Lung (tissue), 12 donors: Measurements from ENCODE around the gene PRR7. TPM values are rescaled to one million over a fixed set of nuclear protein-coding genes. Genes with fewer than 3 reads are reported as not detected.

Experiments used
- ATAC-seq: fragments of 200-7000 bp; cut with Tn5 transposase; one replicate; pipeline ENCODE4 v1.9.1; 2020; ENCODE audit warnings: moderate number of reproducible peaks; ENCODE audit not compliant: insufficient read depth, low FRiP score
- DNase-seq, 3 donors: peaks; one replicate each; pipeline ENCODE4 v3.0.0-alpha.2; 2013 to 2017
- H3K27ac ChIP-seq, 2 donors: one replicate each; pipeline ENCODE4 v1.5.1; 2013; ENCODE audit warnings: mild to moderate bottlenecking in 2 of 2, moderate library complexity in 2 of 2, control low read depth in 1 of 2, inconsistent platforms in 1 of 2, low read depth in 1 of 2, low read length in 1 of 2
- H3K27me3 ChIP-seq, 3 donors: one replicate each; pipeline ENCODE4 v1.5.1; 2013; ENCODE audit warnings: low read length in 2 of 3; ENCODE audit not compliant: control insufficient read depth in 3 of 3, insufficient read depth in 3 of 3
- H3K36me3 ChIP-seq, 4 donors: one replicate each; pipeline ENCODE4 v1.5.1; 2013; ENCODE audit warnings: low read length in 4 of 4, mild to moderate bottlenecking in 1 of 4, moderate library complexity in 1 of 4; ENCODE audit not compliant: control insufficient read depth in 4 of 4, insufficient read depth in 4 of 4
- H3K4me1 ChIP-seq, 5 donors: one replicate each; pipeline ENCODE4 v1.5.1; 2013; ENCODE audit warnings: low read length in 5 of 5, mild to moderate bottlenecking in 2 of 5, moderate library complexity in 1 of 5; ENCODE audit not compliant: control insufficient read depth in 5 of 5, insufficient read depth in 5 of 5
- H3K4me3 ChIP-seq: one replicate; pipeline ENCODE4 v1.5.1; 2013; ENCODE audit warnings: mild to moderate bottlenecking, control low read depth, moderate library complexity
- H3K9ac ChIP-seq, 2 donors: one replicate each; pipeline ENCODE4 v1.5.1; 2013; ENCODE audit warnings: low read length in 2 of 2, control low read depth in 1 of 2; ENCODE audit not compliant: insufficient read depth in 1 of 2
- H3K9me3 ChIP-seq, 4 donors: one replicate each; pipeline ENCODE4 v1.5.1; 2013; ENCODE audit warnings: low read length in 3 of 4, mild to moderate bottlenecking in 1 of 4, moderate library complexity in 1 of 4; ENCODE audit not compliant: control insufficient read depth in 4 of 4, insufficient read depth in 3 of 4
- WGBS, 2 donors: extraction: QIAGEN DNeasy Blood & Tissue Kit; methylation state at CpG; one replicate each; pipeline ENCODE4 v1.1.7; 2013; 5-methylcytosine and 5-hydroxymethylcytosine counted together
- polyA plus RNA-seq, 2 donors: library from polyadenylated mRNA; stranded (reverse); fragments of 200-250 nt; gene quantifications; one replicate each; pipeline ENCODE4 v1.2.1, GENCODE V29; 2013
- total RNA-seq, 2 donors: library from RNA; depleted of rRNA in 1 of 2; stranded (reverse); fragments of >200 nt in 1 of 2; gene quantifications; one replicate each; pipeline ENCODE4 v1.2.1, GENCODE V29; 2014 to 2021
- TF ChIP-seq, protein P1 (sequence below): IDR thresholded peaks from 2 replicates; pipeline ENCODE4 v1.5.1; 2012; ENCODE audit warnings: mild to moderate bottlenecking; ENCODE audit errors: control extremely low read depth, extremely low read depth
- donor health status: control.
- donor health status: control.
- donor health status: Bipolar disorder and iron deficiency.
- donor health status: healthy.
- donor health status: DM: yes; HTN: yes; CAD: no.

PRR7 gene
- total and polyA plus RNA-seq, 4 donors: 1.9 to 7.2 (median 4.0) TPM

DNA sequence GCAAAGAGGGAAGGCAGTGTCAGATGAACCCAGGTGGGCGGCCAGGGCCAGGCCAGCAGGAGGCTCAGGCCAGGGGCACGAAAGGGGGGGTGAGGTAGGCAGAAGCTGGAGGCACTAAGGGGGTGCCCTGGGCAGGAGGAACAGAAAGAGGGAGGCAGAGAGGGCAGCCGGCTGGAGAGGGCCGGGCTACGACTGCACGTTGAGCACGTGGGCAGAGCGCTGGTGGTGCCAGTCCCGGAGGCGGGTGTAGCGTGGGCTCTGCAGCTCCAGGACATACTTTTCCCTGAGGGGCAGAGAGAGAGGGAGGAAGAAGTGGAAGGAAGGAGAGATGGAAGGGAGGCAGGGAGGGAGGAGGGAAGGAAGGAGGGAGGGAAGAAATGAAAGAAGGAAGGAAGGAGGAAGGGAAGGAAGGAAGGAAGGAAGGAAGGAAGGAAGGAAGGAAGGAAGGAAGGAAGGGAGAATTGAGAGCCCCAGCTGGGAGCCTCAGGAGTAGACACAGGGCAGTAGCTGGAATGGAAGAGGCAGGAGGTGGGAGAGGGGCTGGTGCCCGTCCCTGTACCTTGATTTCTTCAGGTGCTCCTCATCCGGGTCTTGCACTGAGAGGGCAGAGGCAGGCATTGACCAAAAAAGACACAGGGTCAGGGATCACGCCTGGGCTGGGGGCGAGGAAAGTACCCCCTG, 43.8 kb downstream of the PRR7 start:
- Histone ChIP-seq H3K36me3 (peaks cover 5 to 48% (median 27%) of the 10 kb centered on the region in 4 donors), H3K4me3 (no peak overlapping the region), H3K9me3 (peaks cover 0 to 3% (median 0%) of the 10 kb centered on the region in 4 donors), H3K27ac (peak overlapping the region in 1 of 2 donors; percentile 4), H3K27me3 (no peaks in the 10 kb centered on the region), H3K9ac (no peak overlapping the region), H3K4me1 (peaks cover 5 to 25% (median 11%) of the 10 kb centered on the region in 5 donors)
- DNase-seq (no peak), ATAC-seq (no peak)
- TF ChIP-seq, protein P1, sequence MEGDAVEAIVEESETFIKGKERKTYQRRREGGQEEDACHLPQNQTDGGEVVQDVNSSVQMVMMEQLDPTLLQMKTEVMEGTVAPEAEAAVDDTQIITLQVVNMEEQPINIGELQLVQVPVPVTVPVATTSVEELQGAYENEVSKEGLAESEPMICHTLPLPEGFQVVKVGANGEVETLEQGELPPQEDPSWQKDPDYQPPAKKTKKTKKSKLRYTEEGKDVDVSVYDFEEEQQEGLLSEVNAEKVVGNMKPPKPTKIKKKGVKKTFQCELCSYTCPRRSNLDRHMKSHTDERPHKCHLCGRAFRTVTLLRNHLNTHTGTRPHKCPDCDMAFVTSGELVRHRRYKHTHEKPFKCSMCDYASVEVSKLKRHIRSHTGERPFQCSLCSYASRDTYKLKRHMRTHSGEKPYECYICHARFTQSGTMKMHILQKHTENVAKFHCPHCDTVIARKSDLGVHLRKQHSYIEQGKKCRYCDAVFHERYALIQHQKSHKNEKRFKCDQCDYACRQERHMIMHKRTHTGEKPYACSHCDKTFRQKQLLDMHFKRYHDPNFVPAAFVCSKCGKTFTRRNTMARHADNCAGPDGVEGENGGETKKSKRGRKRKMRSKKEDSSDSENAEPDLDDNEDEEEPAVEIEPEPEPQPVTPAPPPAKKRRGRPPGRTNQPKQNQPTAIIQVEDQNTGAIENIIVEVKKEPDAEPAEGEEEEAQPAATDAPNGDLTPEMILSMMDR: no peak
- 92 to 96% methylated on average over 13 to 15 of the region's 15 CpGs for WGBS, 2 donors

DNA sequence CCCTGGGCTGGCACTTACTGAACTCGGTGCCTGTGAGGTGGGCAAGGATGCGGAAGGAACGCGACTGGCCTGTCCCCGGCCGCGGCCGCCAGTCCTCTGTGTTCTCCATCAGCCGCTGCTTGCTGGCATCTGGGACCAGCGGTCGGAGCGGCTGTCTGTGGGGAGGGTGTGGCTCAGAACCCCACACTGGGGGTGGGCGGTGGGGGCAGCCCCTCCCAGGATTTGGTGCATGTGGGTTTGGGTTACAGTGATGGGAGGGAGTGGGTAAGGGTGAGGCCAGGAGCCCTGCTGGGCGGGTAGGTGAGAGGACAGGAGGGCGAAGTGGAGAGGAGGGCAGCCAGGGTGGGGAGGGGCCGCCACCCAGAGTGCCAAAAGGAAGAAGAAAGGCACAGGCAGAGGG, 44.4 kb downstream of the PRR7 start:
- TF ChIP-seq, protein P1: no peak
- Histone ChIP-seq H3K9ac (no peak overlapping the region), H3K27me3 (no peaks in the 10 kb centered on the region), H3K4me1 (peaks cover 6 to 30% (median 16%) of the 10 kb centered on the region in 5 donors), H3K9me3 (peaks cover 0 to 3% (median 0%) of the 10 kb centered on the region in 4 donors), H3K4me3 (no peak overlapping the region), H3K27ac (peak overlapping the region in 1 of 2 donors; percentile 4), H3K36me3 (peaks cover 5 to 48% (median 26%) of the 10 kb centered on the region in 4 donors)
- DNase-seq (no peak), ATAC-seq (no peak)
- WGBS, 2 donors: 95 to 99% methylated on average over 16 of the region's 16 CpGs

DNA sequence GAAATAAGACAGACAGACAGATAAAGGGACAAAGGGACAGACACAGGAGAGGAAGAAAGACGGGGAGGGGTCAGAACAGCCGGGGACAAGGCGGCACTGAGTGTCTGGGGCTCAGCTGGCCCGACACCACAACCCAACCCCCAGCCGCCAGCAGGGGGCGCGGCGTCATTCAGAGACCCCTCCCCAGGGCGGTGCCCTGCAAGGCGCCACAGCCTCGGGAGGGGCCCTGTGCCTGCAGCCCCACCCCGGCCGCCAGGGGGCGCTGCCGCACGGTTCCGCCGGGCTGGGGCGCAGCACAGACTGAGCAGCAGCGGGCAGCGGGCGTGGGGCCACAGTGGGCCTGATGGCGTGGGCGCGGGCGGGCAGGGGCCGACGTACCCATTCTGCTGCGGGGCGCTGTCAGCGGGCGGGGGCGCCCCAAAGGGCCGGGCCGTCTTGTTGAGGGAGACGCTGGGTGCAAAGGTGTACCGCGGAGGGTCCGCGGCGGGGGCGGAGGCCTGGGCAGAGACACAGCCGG, 44.9 kb downstream of the PRR7 start:
- TF ChIP-seq, protein P1: no peak
- peaks cover 6 to 35% (median 21%) of the 10 kb centered on the region in 5 donors for H3K4me1 ChIP-seq
- ATAC-seq: no peak
- no peak overlapping the region for H3K4me3 ChIP-seq
- DNase-seq: peak; percentile 44 to 71 (median 51)
- 74 to 80% methylated on average over 42 to 43 of the region's 43 CpGs for WGBS, 2 donors
- H3K27ac ChIP-seq: no peak overlapping the region
- no peaks in the 10 kb centered on the region for H3K27me3 ChIP-seq
- peaks cover 5 to 45% (median 25%) of the 10 kb centered on the region in 4 donors for H3K36me3 ChIP-seq
- H3K9me3 ChIP-seq: peaks cover 0 to 3% (median 0%) of the 10 kb centered on the region in 4 donors
- H3K9ac ChIP-seq: no peak overlapping the region
